Duodenal mucosa (tissue), 2 donors: ENCODE data around the gene TMEM141.
"Not testable (repeated sequence)": the region's sequence is repeated elsewhere in the genome, so short reads cannot be mapped to it uniquely, and the experiment has no call there.

Source experiments
- H3K27ac ChIP-seq: one replicate; pipeline ENCODE4 v1.7.0; 2013; ENCODE audit warnings: low read depth, low read length
- H3K27me3 ChIP-seq, 2 donors: one replicate each; pipeline ENCODE4 v1.7.0; 2013; ENCODE audit warnings: low read length in 2 of 2, control low read depth in 1 of 2; ENCODE audit not compliant: insufficient read depth in 2 of 2, control insufficient read depth in 1 of 2
- H3K36me3 ChIP-seq, 2 donors: one replicate each; pipeline ENCODE4 v1.7.0; 2013; ENCODE audit warnings: low read length in 2 of 2, control low read depth in 1 of 2; ENCODE audit not compliant: insufficient read depth in 2 of 2, control insufficient read depth in 1 of 2
- H3K4me1 ChIP-seq, 2 donors: one replicate each; pipeline ENCODE4 v1.7.0; 2013; ENCODE audit warnings: low read length in 2 of 2, control low read depth in 1 of 2; ENCODE audit not compliant: insufficient read depth in 2 of 2, control insufficient read depth in 1 of 2
- H3K4me3 ChIP-seq, 2 donors: one replicate each; pipeline ENCODE4 v1.7.0; 2013; ENCODE audit warnings: low read length in 2 of 2, low read depth in 1 of 2
- H3K9ac ChIP-seq, 2 donors: one replicate each; pipeline ENCODE4 v1.7.0; 2013; ENCODE audit warnings: low read length in 2 of 2, low read depth in 1 of 2
- H3K9me3 ChIP-seq, 2 donors: one replicate each; pipeline ENCODE4 v1.7.0; 2013; ENCODE audit warnings: low read length in 2 of 2, control low read depth in 1 of 2; ENCODE audit not compliant: control insufficient read depth in 1 of 2

TMEM141 gene

DNA sequence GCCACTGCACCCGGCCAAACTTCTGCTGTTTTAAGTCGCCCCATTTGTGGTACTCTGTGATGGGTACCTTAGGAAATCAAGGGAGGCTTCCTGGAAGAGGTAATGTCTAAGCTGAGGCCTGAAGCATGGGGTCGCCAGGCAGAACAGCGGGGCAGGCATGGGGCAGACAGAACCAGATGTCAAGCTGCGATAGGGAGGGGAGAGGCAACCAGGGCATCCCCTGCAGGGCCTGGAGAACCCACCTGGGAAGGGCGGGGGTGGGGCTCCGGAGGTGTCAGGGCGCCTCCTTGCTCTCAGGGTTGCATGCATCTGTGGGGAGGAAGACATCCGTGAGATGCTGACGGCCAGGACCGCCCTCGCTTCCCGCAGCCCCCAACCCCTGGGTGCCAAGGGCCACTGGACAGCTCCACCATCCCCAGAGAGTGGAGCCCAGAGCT is 29.6 kb upstream of the TMEM141 start:
- Histone ChIP-seq H3K36me3 (no peaks in the 10 kb centered on the region), H3K27me3 (peaks cover 0 to 16% of the 10 kb centered on the region in 2 donors), H3K4me1 (peaks cover 0 to 5% of the 10 kb centered on the region in 2 donors), H3K9ac (no peak overlapping the region), H3K4me3 (no peak overlapping the region), H3K27ac (no peak overlapping the region), H3K9me3 (no peaks in the 10 kb centered on the region)

GRCh38 chr9:136762221-136762691 is 28.9 kb upstream of the TMEM141 start:
- H3K27ac ChIP-seq, result no peak overlapping the region
- peaks cover 0 to 16% of the 10 kb centered on the region in 2 donors for H3K27me3 ChIP-seq
- no peak overlapping the region for H3K4me3 ChIP-seq
- H3K36me3 ChIP-seq, result no peaks in the 10 kb centered on the region
- H3K9ac ChIP-seq, result no peak overlapping the region
- peaks cover 0 to 5% of the 10 kb centered on the region in 2 donors for H3K4me1 ChIP-seq
- no peaks in the 10 kb centered on the region for H3K9me3 ChIP-seq

DNA sequence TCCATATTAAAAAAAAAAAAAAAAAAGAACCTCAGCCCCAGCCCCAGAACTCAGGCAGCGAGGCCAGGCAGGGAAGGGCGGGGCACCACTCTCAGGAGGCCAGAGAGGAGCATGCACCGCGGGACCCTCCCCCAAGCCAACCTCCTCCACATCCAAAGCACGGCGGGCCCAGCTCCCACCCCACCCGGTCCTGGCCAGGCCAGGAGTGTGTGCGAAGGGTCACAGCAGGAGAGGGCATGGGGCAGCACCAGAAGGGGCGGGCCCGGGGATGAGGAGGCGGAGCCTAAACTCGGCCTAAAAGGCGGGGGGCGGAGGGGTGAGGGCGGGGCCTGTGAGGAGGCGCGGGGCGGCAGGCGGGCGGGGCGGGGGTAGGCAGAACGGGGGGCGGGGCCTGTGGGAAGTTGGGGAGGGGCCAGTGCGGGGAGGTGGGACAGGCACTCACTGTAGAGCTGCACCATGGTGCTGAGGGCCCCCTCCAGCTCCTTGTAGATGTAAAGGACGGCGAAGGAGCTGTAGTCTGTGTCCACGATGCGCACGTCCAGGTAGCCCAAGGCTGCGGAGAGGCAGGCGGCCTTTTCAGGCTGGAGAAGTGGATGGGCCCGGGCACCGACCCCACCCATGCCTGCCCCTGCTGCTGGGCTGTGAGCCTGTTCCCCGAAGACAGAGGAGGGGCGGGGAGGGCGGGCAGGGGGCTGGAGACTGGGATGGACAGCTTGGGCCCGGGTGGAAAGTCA is 28.1 kb upstream of the TMEM141 start:
- no peak overlapping the region for H3K9ac ChIP-seq
- peaks cover 0 to 5% of the 10 kb centered on the region in 2 donors for H3K4me1 ChIP-seq
- no peak overlapping the region for H3K4me3 ChIP-seq
- H3K27ac ChIP-seq, result no peak overlapping the region
- H3K27me3 ChIP-seq, result peaks cover 5 to 22% of the 10 kb centered on the region in 2 donors
- no peaks in the 10 kb centered on the region for H3K36me3 ChIP-seq
- H3K9me3 ChIP-seq, result no peaks in the 10 kb centered on the region

- peaks cover 0 to 5% of the 10 kb centered on the region in 2 donors for H3K4me1 ChIP-seq
- no peaks in the 10 kb centered on the region for H3K36me3 ChIP-seq
- H3K9ac ChIP-seq, result no peak overlapping the region
- H3K27me3 ChIP-seq, result peaks cover 6 to 23% of the 10 kb centered on the region in 2 donors
- H3K9me3 ChIP-seq, result no peaks in the 10 kb centered on the region
- H3K27ac ChIP-seq, result no peak overlapping the region
- no peak overlapping the region for H3K4me3 ChIP-seq
Measured at GRCh38 chr9:136763649-136764035, 27.5 kb upstream of the TMEM141 start.

GRCh38 chr9:136764301-136764891 is 26.7 kb upstream of the TMEM141 start, which contains the start of gene LCN15:
LCN15 (minus strand) TSS chr9:136764518; CDS start chr9:136764488, 30 bp downstream.
- peaks cover 0 to 5% of the 10 kb centered on the region in 2 donors for H3K4me1 ChIP-seq
- no peaks in the 10 kb centered on the region for H3K9me3 ChIP-seq
- H3K4me3 ChIP-seq, result no peak within 1 kb of the TSS
- H3K27ac ChIP-seq, result no peak within 1 kb of the TSS
- H3K27me3 ChIP-seq, result peaks cover 6 to 23% of the 10 kb centered on the region in 2 donors
- H3K36me3 ChIP-seq, result no peaks in the 10 kb centered on the region
- no peak within 1 kb of the TSS for H3K9ac ChIP-seq

- Histone ChIP-seq H3K9ac (no peak overlapping the region), H3K36me3 (no peaks in the 10 kb centered on the region), H3K27ac (no peak overlapping the region), H3K27me3 (peaks cover 6 to 23% of the 10 kb centered on the region in 2 donors), H3K9me3 (no peaks in the 10 kb centered on the region), H3K4me1 (peaks cover 0 to 5% of the 10 kb centered on the region in 2 donors), H3K4me3 (no peak overlapping the region)
Measured at GRCh38 chr9:136765041-136765440, 26.1 kb upstream of the TMEM141 start.

- not testable (repeated sequence) for H3K27ac ChIP-seq, H3K9me3 ChIP-seq, H3K4me3 ChIP-seq, H3K4me1 ChIP-seq, H3K36me3 ChIP-seq, H3K9ac ChIP-seq
- H3K27me3 ChIP-seq, result peaks cover 6 to 19% of the 10 kb centered on the region in 2 donors
Measured at GRCh38 chr9:136765745-136766409, 25.3 kb upstream of the TMEM141 start.

DNA sequence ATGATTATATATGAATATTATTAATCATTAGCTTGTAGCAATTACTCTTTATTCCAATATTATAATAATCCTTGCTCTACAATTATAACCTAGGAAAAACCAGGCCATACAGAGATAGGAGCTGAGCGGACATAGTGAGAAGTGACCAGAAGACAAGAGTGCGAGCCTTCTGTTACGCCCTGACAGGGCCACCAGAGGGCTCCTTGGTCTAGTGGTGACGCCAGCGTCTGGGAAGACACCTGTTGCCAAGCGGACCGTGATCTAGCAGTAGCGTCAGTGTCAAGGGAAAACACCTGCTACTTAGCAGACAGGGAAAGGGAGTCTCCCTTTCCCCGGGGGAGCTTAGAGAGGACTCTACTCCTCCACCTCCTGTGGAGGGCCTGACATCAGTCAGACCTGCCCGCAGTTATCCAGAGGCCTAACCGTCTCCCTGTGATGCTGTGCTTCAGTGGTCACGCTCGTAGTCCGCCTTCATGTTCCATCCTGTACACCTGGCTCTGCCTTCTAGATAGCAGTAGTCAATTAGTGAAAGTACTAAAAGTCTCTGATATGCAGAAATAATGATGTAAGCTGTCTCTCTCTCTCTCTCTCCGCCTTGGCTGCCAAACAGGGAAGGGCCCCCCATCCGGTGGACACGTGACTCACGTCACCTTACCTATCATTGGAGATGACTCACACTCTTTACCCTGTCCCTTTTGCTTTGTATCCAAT is 24.6 kb upstream of the TMEM141 start:
- H3K36me3 ChIP-seq, H3K9me3 ChIP-seq, H3K4me1 ChIP-seq, H3K4me3 ChIP-seq, H3K9ac ChIP-seq, H3K27ac ChIP-seq: not testable (repeated sequence)
- peaks cover 6 to 18% of the 10 kb centered on the region in 2 donors for H3K27me3 ChIP-seq

GRCh38 chr9:136769710-136770191 is 21.4 kb upstream of the TMEM141 start:
- H3K9me3 ChIP-seq, result peaks cover 8 to 9% of the 10 kb centered on the region in 2 donors
- no peak overlapping the region for H3K27ac ChIP-seq
- no peaks in the 10 kb centered on the region for H3K4me1 ChIP-seq
- H3K27me3 ChIP-seq, result peaks cover 6 to 8% of the 10 kb centered on the region in 2 donors
- H3K4me3 ChIP-seq, result no peak overlapping the region
- no peak overlapping the region for H3K9ac ChIP-seq
- H3K36me3 ChIP-seq, result no peaks in the 10 kb centered on the region
